Astrocyte (in vitro differentiated cells and primary cell): ENCODE measurements around the gene PPP2R2B. TPM values are rescaled to one million over a fixed set of nuclear protein-coding genes. Genes with fewer than 3 reads are reported as not detected.
A peak's percentile ranks its signal among the peaks of the same experiment; 100 is the strongest.

Experiments
- DNase-seq: peaks from one replicate; pipeline ENCODE4 v3.0.0-alpha.2; 2010; ENCODE audit warnings: low read depth
- FAIRE-seq: peaks from 2 replicates; lab custom pipeline; 2011; peaks lifted over from hg19 to GRCh38; lab: Jason Lieb, UNC
- H2AFZ ChIP-seq: 2 replicates; pipeline ENCODE4 v1.6.0; 2012; ENCODE audit warnings: low read depth, low read length, inconsistent platforms
- H3K27ac ChIP-seq: 2 replicates; pipeline ENCODE4 v1.5.1; 2011; ENCODE audit warnings: low read depth, low read length, inconsistent platforms
- H3K27me3 ChIP-seq: 2 replicates; pipeline ENCODE4 v1.6.0; 2011; ENCODE audit warnings: low read length, inconsistent platforms; ENCODE audit not compliant: insufficient read depth
- H3K36me3 ChIP-seq: 2 replicates; pipeline ENCODE4 v1.5.1; 2011; ENCODE audit warnings: low read length, inconsistent platforms; ENCODE audit not compliant: insufficient read depth
- H3K4me1 ChIP-seq: 2 replicates; pipeline ENCODE4 v1.5.1; 2011; ENCODE audit warnings: low read length, inconsistent platforms; ENCODE audit not compliant: insufficient read depth
- H3K4me2 ChIP-seq: 2 replicates; pipeline ENCODE4 v1.6.0; 2012; ENCODE audit warnings: low read length, inconsistent platforms
- H3K4me3 ChIP-seq: 2 replicates; pipeline ENCODE4 v1.5.1; 2011; ENCODE audit warnings: low read depth, mild to moderate bottlenecking, low read length, inconsistent platforms; ENCODE audit not compliant: insufficient read depth
- H3K79me2 ChIP-seq: 2 replicates; pipeline ENCODE4 v1.6.0; 2012; ENCODE audit warnings: mild to moderate bottlenecking, low read length, inconsistent platforms; ENCODE audit not compliant: insufficient read depth
- H3K9ac ChIP-seq: 2 replicates; pipeline ENCODE4 v1.6.0; 2012; ENCODE audit warnings: mild to moderate bottlenecking, low read length, inconsistent platforms
- H3K9me3 ChIP-seq: 2 replicates; pipeline ENCODE4 v1.5.1; 2012; ENCODE audit warnings: low read depth, mild to moderate bottlenecking, low read length, inconsistent platforms; ENCODE audit not compliant: insufficient read depth
- H4K20me1 ChIP-seq: 2 replicates; pipeline ENCODE4 v1.6.0; 2012; ENCODE audit warnings: low read length, inconsistent platforms; ENCODE audit not compliant: insufficient read depth
- H3K27ac Mint-ChIP-seq: one replicate; pipeline ENCODE4 v1.8.0; 2021; ENCODE audit warnings: mild to moderate bottlenecking, mixed read lengths; ENCODE audit not compliant: unreplicated experiment
- H3K27me3 Mint-ChIP-seq: one replicate; pipeline ENCODE4 v1.8.0; 2021; ENCODE audit warnings: low read depth, mixed read lengths; ENCODE audit not compliant: unreplicated experiment
- H3K36me3 Mint-ChIP-seq: one replicate; pipeline ENCODE4 v1.8.0; 2021; ENCODE audit warnings: low read depth, mixed read lengths; ENCODE audit not compliant: unreplicated experiment
- H3K4me1 Mint-ChIP-seq: one replicate; pipeline ENCODE4 v1.8.0; 2021; ENCODE audit warnings: low read depth, mixed read lengths; ENCODE audit not compliant: unreplicated experiment
- H3K4me3 Mint-ChIP-seq: one replicate; pipeline ENCODE4 v1.8.0; 2021; ENCODE audit warnings: mild to moderate bottlenecking, moderate library complexity, mixed read lengths; ENCODE audit not compliant: unreplicated experiment
- H3K9me3 Mint-ChIP-seq: one replicate; pipeline ENCODE4 v1.8.0; 2021; ENCODE audit warnings: mild to moderate bottlenecking, mixed read lengths; ENCODE audit not compliant: unreplicated experiment
- CTCF ChIP-seq: IDR thresholded peaks from 2 replicates; pipeline ENCODE4 v1.5.1; 2011; ENCODE audit warnings: low read depth, mild to moderate bottlenecking, inconsistent platforms, low read length, moderate library complexity; ENCODE audit not compliant: insufficient read depth
- EZH2 ChIP-seq: IDR thresholded peaks from 2 replicates; pipeline ENCODE4 v1.6.1; 2012; ENCODE audit warnings: mild to moderate bottlenecking, low read length, inconsistent platforms; ENCODE audit not compliant: insufficient read depth
- total RNA-seq: library from RNA; stranded (reverse); gene quantifications from 2 replicates; pipeline ENCODE4 v1.2.1, GENCODE V29; 2021

Gene PPP2R2B
- total RNA-seq, 1 donor from 2014 or later, result 5.2 TPM

DNA sequence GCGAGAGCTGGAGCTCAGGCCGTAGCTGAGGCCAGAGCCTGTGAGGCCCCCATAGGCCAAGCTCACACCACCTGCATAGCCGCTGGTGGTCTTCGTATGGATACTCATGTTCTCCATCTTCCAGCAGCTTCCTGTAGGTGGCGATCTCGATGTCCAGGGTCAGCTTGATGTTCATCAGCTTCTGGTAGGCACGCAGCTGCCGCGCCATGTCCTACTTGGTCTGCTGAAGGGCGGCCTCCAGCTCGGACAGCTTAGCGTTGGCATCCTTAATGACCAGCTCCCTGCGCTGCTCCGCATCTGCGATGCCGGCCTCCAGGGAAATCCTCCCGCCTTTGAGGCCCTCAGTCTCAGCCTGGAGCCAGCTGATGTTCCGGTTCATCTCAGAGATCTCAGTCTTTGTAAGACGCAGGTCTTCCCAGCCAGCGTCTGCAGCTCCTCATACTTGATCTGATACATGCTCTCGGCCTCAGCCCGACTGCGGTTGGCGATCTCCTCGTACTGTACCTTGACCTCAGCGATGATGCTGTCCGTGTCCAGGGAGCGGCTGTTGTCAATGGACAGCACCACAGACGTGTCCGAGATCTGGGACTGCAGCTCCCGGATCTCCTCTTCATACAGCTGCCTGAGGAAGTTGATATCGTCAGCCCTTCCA is 172.1 kb downstream of the PPP2R2B start:
- H3K9me3 Mint-ChIP-seq, result peaks cover 4% of the 10 kb centered on the region
- FAIRE-seq (no peak), DNase-seq (no peak)
- Histone ChIP-seq H4K20me1 (no peaks in the 10 kb centered on the region), H2AFZ (no peak overlapping the region), H3K9ac (no peak overlapping the region), H3K4me2 (no peak overlapping the region), H3K36me3 (no peaks in the 10 kb centered on the region), H3K79me2 (no peaks in the 10 kb centered on the region), H3K27me3 (no peaks in the 10 kb centered on the region), H3K4me1 (no peaks in the 10 kb centered on the region), H3K27ac (no peak overlapping the region), H3K9me3 (no peaks in the 10 kb centered on the region), H3K4me3 (no peak overlapping the region)
- TF ChIP-seq CTCF, result no peak
- TF ChIP-seq EZH2, result no peak
- H3K4me1 Mint-ChIP-seq, result peaks cover 3% of the 10 kb centered on the region
- no peaks in the 10 kb centered on the region for H3K36me3 Mint-ChIP-seq
- no peaks in the 10 kb centered on the region for H3K27me3 Mint-ChIP-seq
- H3K27ac Mint-ChIP-seq, result no peak overlapping the region
- no peak overlapping the region for H3K4me3 Mint-ChIP-seq

- no peak overlapping the region for H3K27ac ChIP-seq
- Mint-ChIP-seq H3K9me3 (peaks cover 4% of the 10 kb centered on the region), H3K27me3 (no peaks in the 10 kb centered on the region), H3K4me1 (peaks cover 3% of the 10 kb centered on the region), H3K36me3 (no peaks in the 10 kb centered on the region), H3K4me3 (no peak overlapping the region), H3K27ac (no peak overlapping the region)
- H3K79me2 ChIP-seq, result no peaks in the 10 kb centered on the region
- no peak for TF ChIP-seq CTCF
- no peak for TF ChIP-seq EZH2
- no peaks in the 10 kb centered on the region for H3K4me1 ChIP-seq
- H3K4me3 ChIP-seq, result no peak overlapping the region
- H3K9me3 ChIP-seq, result no peaks in the 10 kb centered on the region
- peak; percentile 48 for DNase-seq
- no peaks in the 10 kb centered on the region for H4K20me1 ChIP-seq
- no peak overlapping the region for H3K4me2 ChIP-seq
- no peak overlapping the region for H3K9ac ChIP-seq
- no peak for FAIRE-seq
- H2AFZ ChIP-seq, result no peak overlapping the region
- no peaks in the 10 kb centered on the region for H3K36me3 ChIP-seq
- H3K27me3 ChIP-seq, result no peaks in the 10 kb centered on the region
Measured at GRCh38 chr5:146704949-146705665, 173.4 kb downstream of the PPP2R2B start.

DNA sequence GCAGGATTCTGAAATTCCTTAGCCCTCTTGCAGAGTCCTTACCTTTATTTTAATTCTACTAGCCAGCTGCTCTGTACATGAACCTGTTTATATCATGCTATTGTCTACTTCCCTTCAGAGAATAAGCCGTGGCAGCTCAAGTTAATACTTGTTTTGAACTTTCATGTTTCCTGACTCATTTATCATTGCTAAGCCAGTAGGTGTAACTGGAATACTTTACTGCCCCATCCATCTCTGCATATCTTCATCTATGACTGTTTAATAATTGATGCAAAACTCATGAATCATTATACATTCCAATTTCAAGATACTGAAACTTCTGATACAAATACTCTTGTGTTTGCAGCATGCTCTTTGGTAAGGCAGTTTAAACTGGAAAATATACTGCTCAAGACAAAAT is 174.7 kb downstream of the PPP2R2B start:
- Histone ChIP-seq H2AFZ (no peak overlapping the region), H3K9ac (no peak overlapping the region), H3K36me3 (no peaks in the 10 kb centered on the region), H3K4me2 (no peak overlapping the region), H3K4me1 (no peaks in the 10 kb centered on the region), H3K27ac (no peak overlapping the region), H3K79me2 (no peaks in the 10 kb centered on the region), H3K4me3 (no peak overlapping the region), H3K9me3 (no peaks in the 10 kb centered on the region), H4K20me1 (no peaks in the 10 kb centered on the region), H3K27me3 (no peaks in the 10 kb centered on the region)
- peaks cover 3% of the 10 kb centered on the region for H3K4me1 Mint-ChIP-seq
- H3K36me3 Mint-ChIP-seq, result no peaks in the 10 kb centered on the region
- FAIRE-seq (no peak), DNase-seq (peak; percentile 84)
- no peak for TF ChIP-seq EZH2
- TF ChIP-seq CTCF, result no peak
- peaks cover 4% of the 10 kb centered on the region for H3K9me3 Mint-ChIP-seq
- H3K4me3 Mint-ChIP-seq, result no peak overlapping the region
- H3K27ac Mint-ChIP-seq, result no peak overlapping the region
- H3K27me3 Mint-ChIP-seq, result no peaks in the 10 kb centered on the region
